Smooth muscle cell (in vitro differentiated cells): ENCODE data around the gene PTGFRN. TPM values are rescaled to one million over a fixed set of nuclear protein-coding genes. Genes with fewer than 3 reads are reported as not detected.

Experiments
- DNase-seq: peaks from one replicate; lab custom pipeline; 2025; ENCODE audit not compliant: unreplicated experiment; lab: John Stamatoyannopoulos, UW
- H2AFZ ChIP-seq: fragments of 200-600 bp; sonication (generic); 2 replicates; pipeline ENCODE4 v1.6.0; 2016; ENCODE audit warnings: antibody characterized with exemption, low read depth, mild to moderate bottlenecking
- H3F3A ChIP-seq: fragments of 200-600 bp; sonication (generic); 2 replicates; pipeline ENCODE4 v1.6.0; 2017; ENCODE audit warnings: antibody characterized with exemption, low read depth
- H3K27ac ChIP-seq: fragments of 200-600 bp; sonication (generic); 2 replicates; pipeline ENCODE4 v1.5.1; 2016; ENCODE audit warnings: low read depth, mild to moderate bottlenecking
- H3K27me3 ChIP-seq: fragments of 200-600 bp; sonication (generic); 2 replicates; pipeline ENCODE4 v1.6.1; 2016; ENCODE audit warnings: low read depth, mild to moderate bottlenecking
- H3K36me3 ChIP-seq: fragments of 200-600 bp; sonication (generic); 2 replicates; pipeline ENCODE4 v1.5.1; 2016; ENCODE audit warnings: low read depth
- H3K4me1 ChIP-seq: fragments of 200-600 bp; sonication (generic); 2 replicates; pipeline ENCODE4 v1.5.1; 2016; ENCODE audit warnings: low read depth
- H3K4me2 ChIP-seq: fragments of 200-600 bp; sonication (generic); 2 replicates; pipeline ENCODE4 v1.6.0; 2016; ENCODE audit warnings: mild to moderate bottlenecking
- H3K4me3 ChIP-seq: fragments of 200-600 bp; sonication (generic); 2 replicates; pipeline ENCODE4 v1.5.1; 2016; ENCODE audit warnings: mild to moderate bottlenecking
- H3K79me2 ChIP-seq: fragments of 200-600 bp; sonication (generic); 2 replicates; pipeline ENCODE4 v1.6.0; 2016; ENCODE audit warnings: low read depth, mild to moderate bottlenecking
- H3K9ac ChIP-seq: fragments of 200-600 bp; sonication (generic); 2 replicates; pipeline ENCODE4 v1.6.0; 2016; ENCODE audit warnings: low read depth
- H3K9me3 ChIP-seq: fragments of 200-600 bp; sonication (generic); replicated peaks from 2 replicates; pipeline ENCODE4 v1.5.1; 2016; ENCODE audit warnings: low read depth
- H4K20me1 ChIP-seq: fragments of 200-600 bp; sonication (generic); 2 replicates; pipeline ENCODE4 v1.6.0; 2016; ENCODE audit warnings: low read depth
- CTCF ChIP-seq: fragments of 200-600 bp; sonication (generic); IDR thresholded peaks from 2 replicates; pipeline ENCODE4 v1.5.1; 2017; ENCODE audit warnings: borderline replicate concordance, mild to moderate bottlenecking, antibody characterized with exemption; ENCODE audit not compliant: insufficient read depth, poor library complexity, severe bottlenecking
- WGBS: methylation state at CpG from one replicate; pipeline ENCODE4 v1.1.7; 2016; ENCODE audit warnings: low lambda C conversion rate; 5-methylcytosine and 5-hydroxymethylcytosine counted together
- polyA plus RNA-seq: library from polyadenylated mRNA; unstranded; fragments of >200 nt; fragmentation: Nextera tagmentation; extraction: Ambion mirVana; gene quantifications from 2 replicates; pipeline ENCODE4 v1.2.1, GENCODE V29; 2016
- total RNA-seq: library from RNA; depleted of rRNA; stranded (reverse); fragments of >200 nt; gene quantifications from 2 replicates; pipeline ENCODE4 v1.2.3, GENCODE V29; 2014

The PTGFRN gene
- total and polyA plus RNA-seq, 2 experiments from 2014 or later, result 64.2 to 97.9 TPM

DNA sequence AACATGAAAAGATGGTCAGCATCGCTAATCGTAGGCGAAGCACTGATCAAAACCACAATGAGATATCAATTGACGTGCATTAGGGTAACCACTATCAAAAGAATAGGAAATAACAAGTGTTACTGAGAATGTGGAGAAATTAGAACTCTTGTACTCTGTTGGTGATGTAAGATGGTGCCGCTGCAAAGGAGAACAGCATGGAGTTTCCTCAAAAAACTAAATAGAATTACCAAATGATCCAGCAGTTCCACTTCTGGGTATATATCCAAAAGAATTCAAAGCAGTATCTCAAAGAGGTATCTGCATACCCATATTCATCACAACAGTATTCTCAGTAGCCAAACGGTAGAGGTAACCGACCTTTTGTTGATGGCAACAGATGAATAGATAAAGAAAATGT lies 83.6 kb downstream of the PTGFRN start:
- Histone ChIP-seq H3K4me2 (no peak overlapping the region), H3K9ac (no peak overlapping the region), H3K27ac (no peak overlapping the region), H3K4me3 (no peak overlapping the region), H3F3A (no peaks in the 10 kb centered on the region), H3K27me3 (no peaks in the 10 kb centered on the region), H3K9me3 (no peaks in the 10 kb centered on the region), H2AFZ (no peak overlapping the region), H4K20me1 (no peaks in the 10 kb centered on the region), H3K79me2 (no peaks in the 10 kb centered on the region), H3K4me1 (no peaks in the 10 kb centered on the region), H3K36me3 (no peaks in the 10 kb centered on the region)
- DNase-seq, result no peak
- TF ChIP-seq CTCF, result no peak
- 97% methylated on average over 7 of the region's 7 CpGs for WGBS

DNA sequence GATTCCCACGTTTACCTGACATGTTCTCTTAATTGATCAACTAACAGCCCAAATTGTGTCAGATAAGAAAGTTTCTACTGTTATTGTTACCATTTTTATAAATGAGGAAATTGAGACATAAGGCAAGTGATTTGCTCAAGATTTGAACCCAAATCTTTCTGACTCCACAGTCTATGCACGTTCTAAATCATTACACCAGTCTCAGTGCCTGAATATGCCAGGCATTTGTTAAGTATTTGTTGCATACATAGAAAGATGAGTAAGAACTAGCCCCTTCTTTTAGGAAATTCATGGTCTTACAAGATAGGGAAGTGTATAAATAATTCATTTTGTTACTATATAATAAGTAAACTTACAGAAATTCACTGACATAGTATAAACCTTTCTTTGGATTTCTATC lies 84.7 kb downstream of the PTGFRN start:
- Histone ChIP-seq H3K27ac (no peak overlapping the region), H3K9me3 (no peaks in the 10 kb centered on the region), H3K79me2 (no peaks in the 10 kb centered on the region), H3F3A (no peaks in the 10 kb centered on the region), H3K27me3 (no peaks in the 10 kb centered on the region), H2AFZ (no peak overlapping the region), H3K36me3 (no peaks in the 10 kb centered on the region), H3K4me2 (no peak overlapping the region), H4K20me1 (no peaks in the 10 kb centered on the region), H3K9ac (no peak overlapping the region), H3K4me1 (no peaks in the 10 kb centered on the region), H3K4me3 (no peak overlapping the region)
- no peak for TF ChIP-seq CTCF
- 92% methylated on average over 2 of the region's 2 CpGs for WGBS
- DNase-seq, result no peak

GRCh38 chr1:116997066-116997465 lies 87.3 kb downstream of the PTGFRN start:
- Histone ChIP-seq H4K20me1 (no peaks in the 10 kb centered on the region), H3K9ac (no peak overlapping the region), H3K36me3 (no peaks in the 10 kb centered on the region), H3K4me3 (no peak overlapping the region), H3K4me1 (no peaks in the 10 kb centered on the region), H3K9me3 (no peaks in the 10 kb centered on the region), H3K79me2 (no peaks in the 10 kb centered on the region), H3K27me3 (no peaks in the 10 kb centered on the region), H3F3A (no peaks in the 10 kb centered on the region), H2AFZ (no peak overlapping the region), H3K4me2 (no peak overlapping the region), H3K27ac (no peak overlapping the region)
- WGBS, result 96% methylated on average over 1 of the region's 1 CpG
- no peak for DNase-seq
- no peak for TF ChIP-seq CTCF

DNA sequence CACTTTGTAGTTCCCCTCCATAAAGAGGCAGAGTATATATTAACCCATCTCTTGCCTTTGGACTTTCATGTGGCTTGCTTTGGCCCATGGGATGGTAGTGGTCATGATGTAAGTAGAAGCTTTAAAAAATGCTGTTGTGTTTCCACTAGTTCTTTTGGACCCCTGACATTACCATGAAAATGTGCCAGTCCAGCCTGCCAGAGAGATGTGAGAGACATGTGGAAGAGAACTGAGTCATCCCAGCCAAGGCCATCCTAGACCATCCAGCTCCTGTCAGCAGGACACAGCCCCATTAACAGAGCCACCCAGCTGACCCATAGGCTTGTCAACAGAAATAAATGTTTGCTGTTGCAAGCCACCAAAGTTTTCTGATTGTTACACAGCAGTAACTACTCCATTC lies 87.9 kb downstream of the PTGFRN start:
- H2AFZ ChIP-seq, result no peak overlapping the region
- no peak for TF ChIP-seq CTCF
- no peaks in the 10 kb centered on the region for H3K9me3 ChIP-seq
- no peaks in the 10 kb centered on the region for H3K27me3 ChIP-seq
- no peaks in the 10 kb centered on the region for H4K20me1 ChIP-seq
- no peaks in the 10 kb centered on the region for H3F3A ChIP-seq
- H3K4me2 ChIP-seq, result no peak overlapping the region
- H3K79me2 ChIP-seq, result no peaks in the 10 kb centered on the region
- no peak overlapping the region for H3K9ac ChIP-seq
- no peak for DNase-seq
- no peaks in the 10 kb centered on the region for H3K36me3 ChIP-seq
- no peak overlapping the region for H3K27ac ChIP-seq
- no peaks in the 10 kb centered on the region for H3K4me1 ChIP-seq
- H3K4me3 ChIP-seq, result no peak overlapping the region
